VCaP (cell line): Measurements from ENCODE around the gene ZBTB7C.
A peak's percentile ranks its signal among the peaks of the same experiment; 100 is the strongest.

Experiments used
- H3K27ac ChIP-seq: fragments of 450-650 bp; 2 replicates; pipeline ENCODE4 v1.5.1; 2017
- CTCF ChIP-seq: fragments of 450-650 bp; conservative IDR thresholded peaks from 2 replicates; pipeline ENCODE4 v1.5.1; 2017; ENCODE audit warnings: mild to moderate bottlenecking, moderate library complexity

The ZBTB7C gene

GRCh38 chr18:48433541-48433940 lies 24.4 kb upstream of the ZBTB7C start:
- H3K27ac ChIP-seq, result no peak overlapping the region
- TF ChIP-seq CTCF, result no peak

- H3K27ac ChIP-seq, result no peak overlapping the region
- no peak for TF ChIP-seq CTCF
Observed at GRCh38 chr18:48430150-48430549, 21.0 kb upstream of the ZBTB7C start.

GRCh38 chr18:48428475-48429177 lies 19.4 kb upstream of the ZBTB7C start:
- no peak for TF ChIP-seq CTCF
- H3K27ac ChIP-seq, result no peak overlapping the region

GRCh38 chr18:48422947-48423378 lies 13.8 kb upstream of the ZBTB7C start:
- TF ChIP-seq CTCF, result no peak
- no peak overlapping the region for H3K27ac ChIP-seq

GRCh38 chr18:48419277-48420022 lies 10.3 kb upstream of the ZBTB7C start:
- no peak for TF ChIP-seq CTCF
- peak overlapping the region; percentile 31; the same call in 1 of the 2 replicates for H3K27ac ChIP-seq

GRCh38 chr18:48418539-48419276 lies 9.5 kb upstream of the ZBTB7C start:
- H3K27ac ChIP-seq, result peak overlapping the region; percentile 31; the same call in 1 of the 2 replicates
- no peak for TF ChIP-seq CTCF

GRCh38 chr18:48417985-48418384 lies 8.8 kb upstream of the ZBTB7C start:
- no peak for TF ChIP-seq CTCF
- peak overlapping the region; percentile 31; the same call in 1 of the 2 replicates for H3K27ac ChIP-seq
